ENCODE data around the gene ZNF653.
"Not testable (repeated sequence)": the region's sequence is repeated elsewhere in the genome, so short reads cannot be mapped to it uniquely, and the experiment has no call there.

The ZNF653 gene

GRCh38 chr19:11480715-11481533, 24.7 kb downstream of the ZNF653 start, which contains the start of gene ELAVL3:
Gene ELAVL3 (minus strand): TSS chr19:11481046. CDS start chr19:11480608, 438 bp downstream.
- Mint-ChIP-seq H3K27ac (peak within 1 kb of the TSS; percentile 71), H3K27me3 (peaks cover 34 to 60% of the 10 kb centered on the region in 2 donors), H3K36me3 (peaks cover 17 to 18% of the 10 kb centered on the region in 2 donors), H3K4me3 (peak within 1 kb of the TSS; percentile 82 to 84), H3K4me1 (peaks cover 19 to 34% of the 10 kb centered on the region in 2 donors), H3K9me3 (peaks cover 0 to 1% of the 10 kb centered on the region in 2 donors)
- no peak for DNase-seq
- no peak for ATAC-seq (replicated peaks)

GRCh38 chr19:11479898-11480714, 25.5 kb downstream of the ZNF653 start:
- Mint-ChIP-seq H3K4me3 (no peak overlapping the region), H3K27me3 (peaks cover 31 to 62% of the 10 kb centered on the region in 2 donors), H3K4me1 (peaks cover 19 to 34% of the 10 kb centered on the region in 2 donors), H3K9me3 (peaks cover 0 to 1% of the 10 kb centered on the region in 2 donors), H3K36me3 (peaks cover 10 to 15% of the 10 kb centered on the region in 2 donors), H3K27ac (no peak overlapping the region)
- no peak for DNase-seq
- no peak for ATAC-seq (replicated peaks)

- Mint-ChIP-seq H3K27ac (no peak overlapping the region), H3K36me3 (peaks cover 4 to 11% of the 10 kb centered on the region in 2 donors), H3K27me3 (peaks cover 30 to 62% of the 10 kb centered on the region in 2 donors), H3K9me3 (peaks cover 0 to 1% of the 10 kb centered on the region in 2 donors), H3K4me1 (peaks cover 19 to 34% of the 10 kb centered on the region in 2 donors), H3K4me3 (peak overlapping the region; percentile 39 to 43)
- no peak for DNase-seq
- no peak for ATAC-seq (replicated peaks)
Observed at GRCh38 chr19:11479090-11479897, 26.3 kb downstream of the ZNF653 start.

GRCh38 chr19:11478167-11479089, 27.2 kb downstream of the ZNF653 start:
- H3K27ac Mint-ChIP-seq, result no peak overlapping the region
- H3K9me3 Mint-ChIP-seq, result peaks cover 0 to 1% of the 10 kb centered on the region in 2 donors
- H3K36me3 Mint-ChIP-seq, result peaks cover 0 to 7% of the 10 kb centered on the region in 2 donors
- peaks cover 19 to 34% of the 10 kb centered on the region in 2 donors for H3K4me1 Mint-ChIP-seq
- H3K4me3 Mint-ChIP-seq, result no peak overlapping the region
- DNase-seq (no peak), ATAC-seq (replicated peaks) (no peak)
- peaks cover 30 to 62% of the 10 kb centered on the region in 2 donors for H3K27me3 Mint-ChIP-seq

- Mint-ChIP-seq H3K36me3 (peaks cover 0 to 3% of the 10 kb centered on the region in 2 donors), H3K4me3 (no peak overlapping the region), H3K27me3 (peaks cover 16 to 53% of the 10 kb centered on the region in 2 donors), H3K27ac (no peak overlapping the region), H3K9me3 (no peaks in the 10 kb centered on the region), H3K4me1 (peaks cover 8 to 12% of the 10 kb centered on the region in 2 donors)
- ATAC-seq (replicated peaks) (no peak), DNase-seq (no peak)
Observed at GRCh38 chr19:11475861-11476260, 29.8 kb downstream of the ZNF653 start.

GRCh38 chr19:11475343-11475742, 30.3 kb downstream of the ZNF653 start:
- not testable (repeated sequence) for DNase-seq; H3K27ac Mint-ChIP-seq; H3K9me3 Mint-ChIP-seq; ATAC-seq (replicated peaks); H3K36me3 Mint-ChIP-seq; H3K4me3 Mint-ChIP-seq
- peaks cover 16 to 51% of the 10 kb centered on the region in 2 donors for H3K27me3 Mint-ChIP-seq
- peaks cover 8 to 12% of the 10 kb centered on the region in 2 donors for H3K4me1 Mint-ChIP-seq

- no peak overlapping the region for H3K27ac Mint-ChIP-seq
- H3K27me3 Mint-ChIP-seq, result peaks cover 10 to 38% of the 10 kb centered on the region in 2 donors
- H3K4me3 Mint-ChIP-seq, result no peak overlapping the region
- DNase-seq (no peak), ATAC-seq (replicated peaks) (no peak)
- H3K9me3 Mint-ChIP-seq, result no peaks in the 10 kb centered on the region
- H3K4me1 Mint-ChIP-seq, result peaks cover 3 to 5% of the 10 kb centered on the region in 2 donors
- H3K36me3 Mint-ChIP-seq, result no peaks in the 10 kb centered on the region
Observed at GRCh38 chr19:11473725-11474124, 31.9 kb downstream of the ZNF653 start.

GRCh38 chr19:11468266-11468845, 37.3 kb downstream of the ZNF653 start:
- H3K4me3 Mint-ChIP-seq; DNase-seq; H3K9me3 Mint-ChIP-seq; H3K4me1 Mint-ChIP-seq; ATAC-seq (replicated peaks); H3K36me3 Mint-ChIP-seq; H3K27ac Mint-ChIP-seq: not testable (repeated sequence)
- H3K27me3 Mint-ChIP-seq, result peaks cover 5 to 12% of the 10 kb centered on the region in 2 donors

- H3K9me3 Mint-ChIP-seq, result no peaks in the 10 kb centered on the region
- H3K27me3 Mint-ChIP-seq, result peaks cover under 1 to 4% of the 10 kb centered on the region in 2 donors
- H3K27ac Mint-ChIP-seq, result no peak overlapping the region
- H3K4me3 Mint-ChIP-seq, result no peak overlapping the region
- no peak for ATAC-seq (replicated peaks)
- no peaks in the 10 kb centered on the region for H3K4me1 Mint-ChIP-seq
- no peak for DNase-seq
- no peaks in the 10 kb centered on the region for H3K36me3 Mint-ChIP-seq
Observed at GRCh38 chr19:11465600-11465999, 40.0 kb downstream of the ZNF653 start.

- Mint-ChIP-seq H3K36me3 (no peaks in the 10 kb centered on the region), H3K9me3 (no peaks in the 10 kb centered on the region), H3K27me3 (peaks cover 11 to 14% of the 10 kb centered on the region in 2 donors), H3K4me3 (no peak overlapping the region), H3K4me1 (no peaks in the 10 kb centered on the region), H3K27ac (no peak overlapping the region)
- ATAC-seq (replicated peaks), result no peak
- no peak for DNase-seq
Observed at GRCh38 chr19:11464333-11465265, 41.0 kb downstream of the ZNF653 start.

GRCh38 chr19:11463391-11463790, 42.2 kb downstream of the ZNF653 start:
- no peaks in the 10 kb centered on the region for H3K4me1 Mint-ChIP-seq
- DNase-seq, result no peak
- H3K27ac Mint-ChIP-seq, result no peak overlapping the region
- ATAC-seq (replicated peaks), result peak in 1 of 2 donors; percentile 16
- no peaks in the 10 kb centered on the region for H3K9me3 Mint-ChIP-seq
- H3K36me3 Mint-ChIP-seq, result no peaks in the 10 kb centered on the region
- peaks cover 12 to 18% of the 10 kb centered on the region in 2 donors for H3K27me3 Mint-ChIP-seq
- no peak overlapping the region for H3K4me3 Mint-ChIP-seq

GRCh38 chr19:11461453-11461852, 44.2 kb downstream of the ZNF653 start:
- ATAC-seq (replicated peaks) (no peak), DNase-seq (no peak)
- H3K9me3 Mint-ChIP-seq, result no peaks in the 10 kb centered on the region
- no peak overlapping the region for H3K27ac Mint-ChIP-seq
- peaks cover 12 to 31% of the 10 kb centered on the region in 2 donors for H3K27me3 Mint-ChIP-seq
- no peak overlapping the region for H3K4me3 Mint-ChIP-seq
- H3K36me3 Mint-ChIP-seq, result no peaks in the 10 kb centered on the region
- H3K4me1 Mint-ChIP-seq, result no peaks in the 10 kb centered on the region
